HG02970 (cell line): ENCODE results near the gene ACSS3.
"Not testable (repeated sequence)": the region's sequence is repeated elsewhere in the genome, so short reads cannot be mapped to it uniquely, and the experiment has no call there.

Source experiments
- ATAC-seq: cut with Tn5 transposase; IDR thresholded peaks from one replicate; pipeline ENCODE4 v1.9.1; 2021; ENCODE audit warnings: mild to moderate bottlenecking, moderate library complexity, moderate number of reproducible peaks; ENCODE audit not compliant: unreplicated experiment, low FRiP score

ACSS3 gene

GRCh38 chr12:81166790-81167189 is 88.9 kb downstream of the ACSS3 start:
- no peak for ATAC-seq

GRCh38 chr12:81167694-81168093 is 89.8 kb downstream of the ACSS3 start:
- no peak for ATAC-seq

- ATAC-seq, result no peak
Measured at GRCh38 chr12:81168445-81168844, 90.6 kb downstream of the ACSS3 start.

GRCh38 chr12:81170072-81170471 is 92.2 kb downstream of the ACSS3 start:
- no peak for ATAC-seq

- no peak for ATAC-seq
Measured at GRCh38 chr12:81172851-81173250, 95.0 kb downstream of the ACSS3 start.

GRCh38 chr12:81174664-81175063 is 96.8 kb downstream of the ACSS3 start:
- ATAC-seq, result no peak

GRCh38 chr12:81176796-81177195 is 98.9 kb downstream of the ACSS3 start:
- no peak for ATAC-seq

GRCh38 chr12:81181691-81182090 is 103.8 kb downstream of the ACSS3 start:
- ATAC-seq, result no peak

- ATAC-seq, result no peak
Measured at GRCh38 chr12:81187686-81188085, 109.8 kb downstream of the ACSS3 start.

GRCh38 chr12:81196595-81196994 is 118.7 kb downstream of the ACSS3 start:
- ATAC-seq, result no peak

GRCh38 chr12:81200561-81200960 is 122.7 kb downstream of the ACSS3 start:
- not testable (repeated sequence) for ATAC-seq

GRCh38 chr12:81203671-81204204 is 125.9 kb downstream of the ACSS3 start:
- ATAC-seq, result no peak

GRCh38 chr12:81205416-81205815 is 127.5 kb downstream of the ACSS3 start:
- ATAC-seq, result no peak

- ATAC-seq, result no peak
Measured at GRCh38 chr12:81206429-81206828, 128.6 kb downstream of the ACSS3 start.

- no peak for ATAC-seq
Measured at GRCh38 chr12:81207173-81207572, 129.3 kb downstream of the ACSS3 start.

- ATAC-seq, result no peak
Measured at GRCh38 chr12:81207664-81208063, 129.8 kb downstream of the ACSS3 start.

GRCh38 chr12:81208187-81208911 is 130.5 kb downstream of the ACSS3 start:
- no peak for ATAC-seq

- ATAC-seq, result no peak
Measured at GRCh38 chr12:81209012-81209411, 131.1 kb downstream of the ACSS3 start.

GRCh38 chr12:81209772-81210225 is 131.9 kb downstream of the ACSS3 start:
- ATAC-seq, result not testable (repeated sequence)

GRCh38 chr12:81211306-81211705 is 133.4 kb downstream of the ACSS3 start:
- no peak for ATAC-seq

GRCh38 chr12:81212996-81213696 is 135.3 kb downstream of the ACSS3 start:
- no peak for ATAC-seq

- ATAC-seq, result no peak
Measured at GRCh38 chr12:81216739-81217138, 138.9 kb downstream of the ACSS3 start.
